ENCODE measurements around the gene OSBPL9.

- TF ChIP-seq, protein P1, sequence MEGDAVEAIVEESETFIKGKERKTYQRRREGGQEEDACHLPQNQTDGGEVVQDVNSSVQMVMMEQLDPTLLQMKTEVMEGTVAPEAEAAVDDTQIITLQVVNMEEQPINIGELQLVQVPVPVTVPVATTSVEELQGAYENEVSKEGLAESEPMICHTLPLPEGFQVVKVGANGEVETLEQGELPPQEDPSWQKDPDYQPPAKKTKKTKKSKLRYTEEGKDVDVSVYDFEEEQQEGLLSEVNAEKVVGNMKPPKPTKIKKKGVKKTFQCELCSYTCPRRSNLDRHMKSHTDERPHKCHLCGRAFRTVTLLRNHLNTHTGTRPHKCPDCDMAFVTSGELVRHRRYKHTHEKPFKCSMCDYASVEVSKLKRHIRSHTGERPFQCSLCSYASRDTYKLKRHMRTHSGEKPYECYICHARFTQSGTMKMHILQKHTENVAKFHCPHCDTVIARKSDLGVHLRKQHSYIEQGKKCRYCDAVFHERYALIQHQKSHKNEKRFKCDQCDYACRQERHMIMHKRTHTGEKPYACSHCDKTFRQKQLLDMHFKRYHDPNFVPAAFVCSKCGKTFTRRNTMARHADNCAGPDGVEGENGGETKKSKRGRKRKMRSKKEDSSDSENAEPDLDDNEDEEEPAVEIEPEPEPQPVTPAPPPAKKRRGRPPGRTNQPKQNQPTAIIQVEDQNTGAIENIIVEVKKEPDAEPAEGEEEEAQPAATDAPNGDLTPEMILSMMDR (IDR thresholded peaks at IDR 0.05) = no peak
- TF ChIP-seq POLR2A (IDR thresholded peaks at IDR 0.05) (no peak), POLR2AphosphoS5 (IDR thresholded peaks at IDR 0.05) (no peak), EP300 (IDR thresholded peaks at IDR 0.05) (no peak)
Measured at GRCh38 chr1:51684776-51685175, 67.9 kb downstream of the OSBPL9 start.
